Right lobe of liver (tissue), 6 donors: ENCODE data around the gene AXIN1. TPM values are rescaled to one million over a fixed set of nuclear protein-coding genes. Genes with fewer than 3 reads are reported as not detected.
A peak's percentile ranks its signal among the peaks of the same experiment; 100 is the strongest.

Source experiments
- ATAC-seq, 4 donors: fragments of 200-7000 bp; cut with Tn5 transposase; one replicate each; pipeline ENCODE4 v1.9.1; 2020; ENCODE audit warnings: mild to moderate bottlenecking in 4 of 4, moderate library complexity in 4 of 4
- DNase-seq, 3 donors: peaks; one replicate each; pipeline ENCODE4 v3.0.0-alpha.2; 2020
- H3K27ac ChIP-seq, 3 donors: fragments of 200-600 bp; one replicate each; pipeline ENCODE4 v1.8.0; 2022
- H3K27me3 ChIP-seq, 2 donors: fragments of 200-600 bp; one replicate each; pipeline ENCODE4 v1.8.0; 2022
- H3K36me3 ChIP-seq, 4 donors: fragments of 200-600 bp; sonication (generic) in 1 of 4; one replicate each; pipeline versions ENCODE4 v1.5.1 to v1.8.0; 2017 to 2022; ENCODE audit warnings: control low read depth in 1 of 4
- H3K4me1 ChIP-seq, 4 donors: fragments of 200-600 bp; sonication (generic) in 1 of 4; one replicate each; pipeline versions ENCODE4 v1.5.1 to v1.8.0; 2017 to 2022; ENCODE audit warnings: control low read depth in 1 of 4
- H3K4me3 ChIP-seq, 3 donors: fragments of 200-600 bp; one replicate each; pipeline ENCODE4 v1.8.0; 2022
- H3K9me3 ChIP-seq, 4 donors: fragments of 200-600 bp; sonication (generic) in 1 of 4; one replicate each; pipeline versions ENCODE4 v1.5.1 to v1.8.0; 2017 to 2022; ENCODE audit warnings: control low read depth in 1 of 4
- CTCF ChIP-seq, 4 donors: fragments of 200-600 bp in 3 of 4; fragments of 450-650 bp in 1 of 4; IDR thresholded peaks; one replicate each; pipeline versions ENCODE4 v1.5.1 to v1.8.0; 2016 to 2022; ENCODE audit warnings: antibody characterized with exemption in 4 of 4, mild to moderate bottlenecking in 2 of 4
- POLR2A ChIP-seq: fragments of 450-650 bp; IDR thresholded peaks from one replicate; pipeline ENCODE4 v1.6.1; 2017; ENCODE audit warnings: antibody characterized with exemption, mild to moderate bottlenecking
- WGBS: methylation state at CpG from one replicate; pipeline ENCODE4 v1.1.6; 2018; ENCODE audit warnings: low coverage, low lambda C conversion rate; ENCODE audit not compliant: insufficient coverage; ENCODE audit errors: missing lambda C conversion rate; 5-methylcytosine and 5-hydroxymethylcytosine counted together
- intact Hi-C, 2 donors: fragments of 100-400 bp; cut with DNase I; formaldehyde crosslinking; loops; one replicate each; pipeline versions ENCODE4 v1.11.2 to v1.14.1; 2022
- total RNA-seq, 6 experiments: library from RNA; depleted of rRNA in 2 of 6; stranded (reverse); fragments of >200 nt in 2 of 6; fragmentation: NEBNext Ultra II Directional in 3 of 6; extraction: Animal tissue kit (Norgen Biotek cat#: 25700) in 3 of 6; gene quantifications; one replicate each; pipeline versions ENCODE4 v1.1.0 to v1.2.4, GENCODE V29; 2016 to 2023
- donor health status: DM: no; HTN: yes; CAD: no.
- donor health status: DM: no; HTN: no; CAD: no.
- donor health status: DM: no; HTN: no; CAD: no.
- donor health status: DM: no; HTN: yes; CAD: no.
- donor health status: DM: no; HTN: yes; CAD: no.

Gene AXIN1
- total RNA-seq, 6 experiments from 2014 or later, result 5.5 to 17.4 (median 9.4) TPM

- Histone ChIP-seq H3K4me3 (no peak overlapping the region), H3K36me3 (peaks cover 0 to 5% (median 0%) of the 10 kb centered on the region in 4 donors), H3K27me3 (no peaks in the 10 kb centered on the region), H3K4me1 (peaks cover 0 to 11% (median 2%) of the 10 kb centered on the region in 4 donors), H3K27ac (no peak overlapping the region), H3K9me3 (no peaks in the 10 kb centered on the region)
- ATAC-seq (no peak), DNase-seq (no peak)
- 95% methylated on average over 6 of the region's 12 CpGs for WGBS
- TF ChIP-seq POLR2A, result no peak
- TF ChIP-seq CTCF (IDR thresholded peaks at IDR 0.05), result no peak
- intact Hi-C loops, result no loop called here
These were observed 1.9 kb upstream of the AXIN1 start for GRCh38 chr16:354291-354881.

DNA sequence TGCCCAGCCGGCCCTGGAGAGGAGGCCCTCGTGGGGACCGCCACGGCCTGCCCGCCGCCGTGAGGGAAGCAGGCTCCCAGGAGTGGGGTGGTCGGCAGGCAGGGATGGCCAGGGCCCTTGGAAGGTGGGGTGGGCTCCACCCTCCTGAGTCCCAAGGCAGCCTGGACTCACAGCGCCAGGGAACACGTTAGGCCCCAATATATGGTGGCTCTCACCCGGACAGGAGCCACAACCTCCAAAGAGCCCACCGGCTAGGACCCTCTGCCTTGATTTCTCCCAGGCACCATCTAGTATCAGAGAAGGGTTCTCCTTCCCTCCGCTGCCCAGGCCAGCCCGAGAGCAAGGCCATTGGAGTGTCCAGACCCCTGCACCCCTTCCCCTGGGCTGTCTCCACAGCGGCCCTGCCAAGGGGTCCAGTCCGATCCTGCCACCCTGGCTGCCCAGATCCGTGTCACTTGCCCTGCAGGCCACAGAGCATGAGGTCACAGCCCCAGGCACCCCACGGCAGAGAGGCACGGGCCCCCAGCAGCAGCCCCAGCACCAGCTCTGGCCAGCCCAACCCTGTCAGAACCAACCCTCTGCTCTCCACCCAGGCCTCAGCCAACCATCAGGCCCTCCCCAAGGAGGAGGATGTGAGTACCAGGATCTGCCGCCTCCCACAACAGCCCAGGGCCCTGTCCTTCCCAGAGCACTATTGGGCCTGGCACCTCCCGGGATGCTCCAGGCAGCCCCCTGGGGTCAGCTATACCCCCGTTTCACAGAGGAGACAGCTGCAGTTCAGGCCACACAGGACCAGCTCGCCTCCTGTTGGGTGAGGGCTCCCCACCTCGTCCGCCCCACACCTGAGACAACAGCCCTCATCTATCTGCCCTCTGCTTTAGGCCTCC, 1.1 kb upstream of the AXIN1 start:
- H3K36me3 ChIP-seq, result peaks cover 0 to 5% (median 0%) of the 10 kb centered on the region in 4 donors
- no peak for DNase-seq
- peak overlapping the region; percentile 31 to 49 (median 41) for H3K4me3 ChIP-seq
- H3K27me3 ChIP-seq, result no peaks in the 10 kb centered on the region
- H3K4me1 ChIP-seq, result peaks cover 0 to 11% (median 2%) of the 10 kb centered on the region in 4 donors
- peak overlapping the region in 1 of 3 donors; percentile 29 for H3K27ac ChIP-seq
- TF ChIP-seq CTCF (IDR thresholded peaks at IDR 0.05) (no peak), POLR2A (no peak)
- no peak for ATAC-seq
- no CpG with 5 or more reads among the region's 25 CpGs for WGBS
- no peaks in the 10 kb centered on the region for H3K9me3 ChIP-seq
- intact Hi-C loops, result no loop called here

DNA sequence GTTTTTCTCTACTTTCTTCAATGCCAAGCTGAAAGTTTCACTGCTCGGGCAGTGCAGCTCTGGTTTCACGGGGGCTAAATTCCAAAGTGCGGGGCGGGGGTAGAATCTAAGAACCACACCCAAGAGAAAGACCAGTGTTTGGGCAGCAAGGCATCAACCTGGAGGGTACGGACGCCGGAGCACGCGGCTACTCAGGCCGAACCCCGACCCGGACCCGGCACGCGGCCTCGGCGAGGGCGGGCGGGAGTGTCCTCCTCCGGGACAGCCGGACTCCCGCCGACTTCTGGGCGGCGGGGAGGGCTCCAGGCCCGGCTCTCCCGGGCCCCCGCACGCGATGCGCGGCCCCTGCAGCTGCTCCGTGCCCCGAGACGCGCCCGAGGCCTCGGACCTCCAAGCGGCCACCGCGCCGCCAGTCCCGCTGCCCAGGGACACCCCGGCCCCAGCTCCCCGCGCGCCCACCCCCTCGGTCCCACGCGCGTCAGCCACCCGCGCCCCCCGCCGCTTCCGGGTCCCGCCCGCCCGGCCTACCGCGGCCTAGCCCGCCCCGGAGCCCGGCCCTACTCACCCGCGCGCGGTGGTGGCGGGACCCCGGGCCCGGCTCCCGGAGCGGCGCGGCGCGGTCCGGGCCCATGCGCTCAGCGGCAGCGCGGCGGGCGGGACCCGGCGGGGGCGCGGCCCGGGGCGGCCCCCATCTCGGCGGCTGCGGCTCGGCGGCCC, 561 bp downstream of the AXIN1 start:
- Histone ChIP-seq H3K4me1 (peaks cover 0 to 11% (median 2%) of the 10 kb centered on the region in 4 donors), H3K4me3 (peak overlapping the region; percentile 56 to 75 (median 75)), H3K27me3 (no peaks in the 10 kb centered on the region), H3K9me3 (no peaks in the 10 kb centered on the region), H3K27ac (peak overlapping the region in 1 of 3 donors; percentile 47), H3K36me3 (peaks cover 0 to 5% (median 0%) of the 10 kb centered on the region in 4 donors)
- intact Hi-C loops, result no loop called here
- TF ChIP-seq CTCF (IDR thresholded peaks at IDR 0.05) (no peak), POLR2A (no peak)
- ATAC-seq (no peak), DNase-seq (peak in 2 of 3 donors; percentile 54 to 68)
- WGBS, result 0% methylated on average over 12 of the region's 95 CpGs

DNA sequence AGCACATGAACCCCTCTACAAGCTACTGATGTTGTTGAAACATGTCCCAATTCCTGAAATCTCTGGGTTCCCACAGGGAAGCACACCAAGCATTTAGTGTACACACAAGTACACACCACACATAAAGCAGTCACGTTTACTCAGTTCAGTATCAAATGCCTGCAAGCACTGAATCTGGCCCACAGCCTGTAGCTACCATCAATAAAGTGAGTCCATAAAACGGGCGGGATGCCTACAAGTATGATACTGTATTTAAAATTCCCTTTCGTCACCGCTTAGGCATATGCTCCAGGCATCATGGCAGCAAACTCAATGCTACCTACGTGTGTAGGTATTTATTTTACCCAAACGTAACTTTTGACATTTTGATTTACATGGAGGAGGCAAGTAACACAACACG, 2.3 kb downstream of the AXIN1 start:
- Histone ChIP-seq H3K4me3 (no peak overlapping the region), H3K4me1 (peaks cover 0 to 11% (median 2%) of the 10 kb centered on the region in 4 donors), H3K36me3 (peaks cover 0 to 13% (median 0%) of the 10 kb centered on the region in 4 donors), H3K27ac (no peak overlapping the region), H3K9me3 (no peaks in the 10 kb centered on the region), H3K27me3 (no peaks in the 10 kb centered on the region)
- intact Hi-C loops, result no loop called here
- ATAC-seq, result no peak
- TF ChIP-seq POLR2A (no peak), CTCF (IDR thresholded peaks at IDR 0.05) (no peak)
- WGBS, result 88% methylated on average over 7 of the region's 8 CpGs
- DNase-seq, result no peak
